Measurements from ENCODE around the gene TMEM205. TPM values are rescaled to one million over a fixed set of nuclear protein-coding genes. Genes with fewer than 3 reads are reported as not detected.

Gene TMEM205
- total and polyA plus RNA-seq, 10 of the 15 experiments (the other 5 are each of a cell fraction or from before 2014, with no cell fraction given): 27.8 to 144 (median 88.3) TPM

GRCh38 chr19:11361037-11361770 lies 15.1 kb upstream of the TMEM205 start (continued):
- TF ChIP-seq NKRF (conservative IDR thresholded peaks at IDR 0.05) (no peak), MXI1 (IDR thresholded peaks at IDR 0.05; ENCODE audit: low read depth, low read length) (no peak), STAT3 (IDR thresholded peaks at IDR 0.05; ENCODE audit: low read depth, low read length) (no peak), NBN (IDR thresholded peaks at IDR 0.05) (no peak)

- H2AFZ ChIP-seq (ENCODE audit: control insufficient read depth, low read depth, low read length): no peak overlapping the region
- in situ Hi-C loops (cut with MboI) (no loop called here), intact Hi-C loops (cut with micrococcal nuclease; ENCODE audit: unreplicated experiment) (no loop called here)
- CTCF ChIA-PET: interaction anchor here (0.6 kb wide), 1 partner anchor 39 kb away, joined by 3 read pairs; no protein-coding TSS in a partner anchor
- no peaks in the 10 kb centered on the region for H3K9me3 ChIP-seq (replicated peaks; ENCODE audit: control insufficient read depth, insufficient read depth, low read length)
- DNase-seq (ENCODE audit: low read depth, low spot score): no peak
- no peaks in the 10 kb centered on the region for H4K20me1 ChIP-seq (ENCODE audit: control insufficient read depth, insufficient read depth)
- no peak overlapping the region for H3K4me2 ChIP-seq (ENCODE audit: control insufficient read depth, insufficient read depth)
- ATAC-seq: no peak
- WGBS (ENCODE audit: insufficient coverage, insufficient replicate concordance, low lambda C conversion rate, missing lambda C conversion rate): 86% methylated on average over 11 of the region's 11 CpGs
- no peak overlapping the region for H3K27ac ChIP-seq (ENCODE audit: control insufficient read depth, insufficient read depth)
- no peaks in the 10 kb centered on the region for H3K36me3 ChIP-seq (ENCODE audit: control insufficient read depth in 2 of 2, insufficient read depth in 2 of 2, low read length in 1 of 2)
- SMC1A ChIA-PET (ENCODE audit: uncharacterized antibody, unreplicated experiment): interaction anchor here (1.5 kb wide), 1 partner anchor 13 kb away, joined by 3 read pairs; the partner anchor contains the start of gene CCDC159
- FAIRE-seq: no peak
- RAD21 ChIA-PET (ENCODE audit: unreplicated experiment): no interaction called here
- no TSS peak for BruUV-seq (replicated peaks)
- H3K9ac ChIP-seq (ENCODE audit: control insufficient read depth, insufficient read depth, low read length): no peak overlapping the region
- POLR2A ChIA-PET: interaction anchor here (0.7 kb wide), 1 partner anchor 130 kb away, joined by 4 read pairs; no protein-coding TSS in a partner anchor
- H3K4me3 ChIP-seq: no peak overlapping the region
- H3K79me2 ChIP-seq (ENCODE audit: control insufficient read depth, insufficient read depth, low read length): no peaks in the 10 kb centered on the region
- H3K27me3 ChIP-seq (replicated peaks in 1 of 2; ENCODE audit: control insufficient read depth in 2 of 2, insufficient read depth in 2 of 2, low read length in 1 of 2): no peaks in the 10 kb centered on the region
- H3K4me1 ChIP-seq (ENCODE audit: control insufficient read depth, insufficient read depth, low read length): peaks cover 4% of the 10 kb centered on the region; the same call in 1 of the 2 replicates
- TF ChIP-seq ZBED1 (IDR thresholded peaks at IDR 0.05; ENCODE audit: borderline replicate concordance): no peak
- no peak for TF ChIP-seq CBFB (IDR thresholded peaks at IDR 0.05; ENCODE audit: low read depth)
- no peak for TF ChIP-seq TCF7 (IDR thresholded peaks at IDR 0.05; ENCODE audit: borderline replicate concordance)
- TF ChIP-seq IRF4 (IDR thresholded peaks at IDR 0.05; ENCODE audit: low read depth, low read length): no peak
- TF ChIP-seq TBL1XR1 (IDR thresholded peaks at IDR 0.05; ENCODE audit: low read depth, low read length): no peak
- no peak for TF ChIP-seq USF2 (IDR thresholded peaks at IDR 0.05; ENCODE audit: borderline replicate concordance, low read depth, low read length)
- TF ChIP-seq CEBPZ (IDR thresholded peaks at IDR 0.05; ENCODE audit: low read depth, low read length): no peak
- no peak for TF ChIP-seq PAX5 (IDR thresholded peaks at IDR 0.05; ENCODE audit: borderline replicate concordance, low read depth, low read length)
- no peak for TF ChIP-seq SMAD1 (IDR thresholded peaks at IDR 0.05; ENCODE audit: low read depth, partially characterized antibody)
- no peak for TF ChIP-seq USF1 (IDR thresholded peaks at IDR 0.05; ENCODE audit: borderline replicate concordance, extremely low read length, insufficient read depth, low read depth, low read length)
These were observed 13.4 kb upstream of the TMEM205 start for GRCh38 chr19:11359421-11359820.
